Parietal lobe (tissue), 1 donor: Measurements from ENCODE around the gene LIPG. TPM values are rescaled to one million over a fixed set of nuclear protein-coding genes. Genes with fewer than 3 reads are reported as not detected.

ENCODE experiments used
- total RNA-seq: library from RNA; depleted of rRNA; stranded (reverse); fragments of >200 nt; gene quantifications from one replicate; pipeline ENCODE4 v1.2.3, GENCODE V29; 2014

The LIPG gene
- total RNA-seq = 25.7 TPM

GRCh38 chr18:49561289-49562193 is at the start of gene LIPG:
TSS of gene LIPG (plus strand) at chr18:49562057. CDS start at chr18:49562309, 252 bp downstream.

Other genes starting within 250 kb of the LIPG start
- gene DYM, start 101.4 kb upstream of the LIPG start, total RNA-seq = 98.0 TPM
- gene C18orf32, start 74.8 kb upstream of the LIPG start, total RNA-seq = 41.6 TPM
- 1,241 TPM for gene RPL17, start 69.6 kb upstream of the LIPG start, total RNA-seq